Suprapubic skin (tissue), 4 donors: ENCODE results near the gene PDIA6. TPM values are rescaled to one million over a fixed set of nuclear protein-coding genes. Genes with fewer than 3 reads are reported as not detected.

Experiments
- DNase-seq, 2 donors: peaks; one replicate each; pipeline ENCODE4 v3.0.0-alpha.2; 2019; ENCODE audit warnings: low spot score in 2 of 2
- H3K27ac ChIP-seq: fragments of 200-600 bp; sonication (generic); one replicate; pipeline ENCODE4 v1.5.1; 2019
- H3K27me3 ChIP-seq: fragments of 200-600 bp; sonication (generic); one replicate; pipeline ENCODE4 v1.5.1; 2019
- H3K36me3 ChIP-seq: fragments of 200-600 bp; sonication (generic); one replicate; pipeline ENCODE4 v1.5.1; 2019
- H3K4me1 ChIP-seq: fragments of 200-600 bp; sonication (generic); one replicate; pipeline ENCODE4 v1.5.1; 2019
- H3K4me3 ChIP-seq: fragments of 200-600 bp; sonication (generic); one replicate; pipeline ENCODE4 v1.5.1; 2019; ENCODE audit warnings: mild to moderate bottlenecking
- H3K9me3 ChIP-seq: fragments of 200-600 bp; sonication (generic); one replicate; pipeline ENCODE4 v1.5.1; 2019
- CTCF ChIP-seq, 2 donors: fragments of 200-600 bp in 1 of 2; fragments of 450-650 bp in 1 of 2; sonication (generic) in 1 of 2; IDR thresholded peaks; one replicate each; pipeline ENCODE4 v1.5.1; 2016 to 2019; ENCODE audit warnings: antibody characterized with exemption in 2 of 2, mild to moderate bottlenecking in 1 of 2, moderate library complexity in 1 of 2
- EP300 ChIP-seq: sonication (generic); formaldehyde crosslinking; IDR thresholded peaks from one replicate; pipeline ENCODE4 v1.6.1; 2017; ENCODE audit warnings: antibody characterized with exemption
- POLR2A ChIP-seq, 2 donors: fragments of 450-650 bp; IDR thresholded peaks; one replicate each; pipeline ENCODE4 v1.6.1; 2017; ENCODE audit warnings: antibody characterized with exemption in 2 of 2, mild to moderate bottlenecking in 2 of 2, moderate library complexity in 2 of 2
- POLR2AphosphoS5 ChIP-seq, 3 donors: sonication (generic); formaldehyde crosslinking; IDR thresholded peaks; one replicate each; pipeline ENCODE4 v1.6.1; 2017; ENCODE audit warnings: antibody characterized with exemption in 3 of 3
- WGBS: methylation state at CpG from one replicate; pipeline ENCODE4 v1.1.5; 2018; 5-methylcytosine and 5-hydroxymethylcytosine counted together
- total RNA-seq, 4 donors: library from RNA; depleted of rRNA; stranded (reverse); fragments of >200 nt; gene quantifications; one replicate each; pipeline ENCODE4 v1.1.0, GENCODE V29; 2016

The PDIA6 gene
- total RNA-seq, 4 donors from 2014 or later, result 40.2 to 77.5 (median 63.1) TPM

GRCh38 chr2:10793816-10794215 is 18.8 kb downstream of the PDIA6 start:
- no peaks in the 10 kb centered on the region for H3K4me1 ChIP-seq
- no peak for DNase-seq
- no peaks in the 10 kb centered on the region for H3K9me3 ChIP-seq
- no peak for TF ChIP-seq POLR2A (IDR thresholded peaks at IDR 0.05)
- no peak for TF ChIP-seq EP300
- no peak for TF ChIP-seq CTCF (IDR thresholded peaks at IDR 0.05)
- TF ChIP-seq POLR2AphosphoS5 (IDR thresholded peaks at IDR 0.05), result no peak
- peaks cover 82% of the 10 kb centered on the region for H3K36me3 ChIP-seq
- H3K27me3 ChIP-seq, result no peaks in the 10 kb centered on the region
- WGBS, result 95% methylated on average over 1 of the region's 1 CpG
- no peak overlapping the region for H3K27ac ChIP-seq
- H3K4me3 ChIP-seq, result no peak overlapping the region

DNA sequence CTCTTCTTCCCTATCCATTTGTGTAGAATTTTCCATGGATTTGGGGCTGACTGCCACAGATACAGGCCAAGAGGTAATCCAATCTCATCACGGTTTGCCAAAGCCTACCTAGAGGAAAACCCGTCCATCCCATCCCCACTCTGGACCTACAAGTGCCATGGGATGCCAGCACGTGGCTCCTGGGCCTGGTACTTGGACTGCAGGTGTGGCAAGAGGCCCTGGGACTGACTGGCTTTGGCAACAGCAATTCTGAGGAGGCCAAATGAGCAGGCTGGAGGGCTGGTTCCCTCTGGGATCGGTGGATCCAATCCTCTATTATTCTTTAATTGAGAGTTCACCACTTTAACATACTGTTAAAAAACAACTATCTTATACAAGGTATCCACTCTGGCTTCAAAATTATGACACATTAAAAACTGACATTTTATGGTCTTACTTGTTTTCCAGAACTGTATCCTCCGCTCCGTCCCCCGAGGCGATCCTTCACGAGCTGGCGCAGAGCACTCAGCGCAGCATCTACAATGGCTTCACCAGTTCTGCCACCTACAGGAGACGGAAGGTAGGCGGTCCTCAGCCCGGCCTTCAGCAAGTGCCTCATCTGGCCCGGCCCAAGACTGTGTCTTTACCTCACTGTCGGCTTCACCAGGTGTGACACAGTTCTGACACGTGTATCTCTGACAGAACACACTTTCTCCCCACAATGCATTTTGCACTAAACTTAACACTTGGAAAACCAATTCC is 19.8 kb downstream of the PDIA6 start:
- Histone ChIP-seq H3K27ac (no peak overlapping the region), H3K4me3 (no peak overlapping the region), H3K4me1 (no peaks in the 10 kb centered on the region), H3K36me3 (peaks cover 89% of the 10 kb centered on the region), H3K9me3 (no peaks in the 10 kb centered on the region), H3K27me3 (no peaks in the 10 kb centered on the region)
- 87% methylated on average over 17 of the region's 17 CpGs for WGBS
- TF ChIP-seq POLR2AphosphoS5 (IDR thresholded peaks at IDR 0.05) (no peak), EP300 (no peak), POLR2A (IDR thresholded peaks at IDR 0.05) (no peak), CTCF (IDR thresholded peaks at IDR 0.05) (no peak)
- no peak for DNase-seq

- TF ChIP-seq CTCF (IDR thresholded peaks at IDR 0.05), result no peak
- no peak for TF ChIP-seq POLR2AphosphoS5 (IDR thresholded peaks at IDR 0.05)
- no peak for TF ChIP-seq POLR2A (IDR thresholded peaks at IDR 0.05)
- no peak for TF ChIP-seq EP300
- no peaks in the 10 kb centered on the region for H3K27me3 ChIP-seq
- H3K36me3 ChIP-seq, result peaks cover 92% of the 10 kb centered on the region
- no peak overlapping the region for H3K27ac ChIP-seq
- no peaks in the 10 kb centered on the region for H3K9me3 ChIP-seq
- DNase-seq, result no peak
- WGBS, result 65% methylated on average over 2 of the region's 2 CpGs
- no peak overlapping the region for H3K4me3 ChIP-seq
- H3K4me1 ChIP-seq, result no peaks in the 10 kb centered on the region
These were observed 20.5 kb downstream of the PDIA6 start for GRCh38 chr2:10792001-10792634.

GRCh38 chr2:10790228-10790973 is 22.2 kb downstream of the PDIA6 start:
- Histone ChIP-seq H3K27ac (no peak overlapping the region), H3K4me3 (no peak overlapping the region), H3K4me1 (no peaks in the 10 kb centered on the region), H3K9me3 (no peaks in the 10 kb centered on the region), H3K36me3 (peaks cover 93% of the 10 kb centered on the region), H3K27me3 (no peaks in the 10 kb centered on the region)
- TF ChIP-seq POLR2AphosphoS5 (IDR thresholded peaks at IDR 0.05), result no peak
- no peak for TF ChIP-seq POLR2A (IDR thresholded peaks at IDR 0.05)
- no peak for TF ChIP-seq CTCF (IDR thresholded peaks at IDR 0.05)
- TF ChIP-seq EP300, result no peak
- DNase-seq, result no peak
- WGBS, result 80% methylated on average over 6 of the region's 6 CpGs

DNA sequence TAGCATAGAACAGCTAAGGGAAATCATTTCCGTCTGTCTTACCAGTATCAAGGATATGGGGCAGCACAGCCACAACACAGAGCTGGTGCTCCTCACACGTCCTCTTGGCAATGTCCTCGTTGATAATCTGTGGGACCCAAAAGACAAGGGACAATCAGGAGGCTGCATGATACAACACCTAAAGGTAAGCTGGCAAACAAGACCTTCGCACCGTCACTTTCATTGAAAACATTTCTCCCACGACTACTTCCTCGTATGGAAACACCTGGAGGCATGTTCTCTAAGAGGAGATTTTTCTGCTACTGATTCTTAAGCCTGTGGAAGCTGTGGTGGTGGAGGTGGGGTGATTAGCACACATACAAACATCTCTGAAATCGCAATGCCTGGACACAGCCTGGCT is 23.7 kb downstream of the PDIA6 start:
- Histone ChIP-seq H3K4me3 (no peak overlapping the region), H3K9me3 (no peaks in the 10 kb centered on the region), H3K27me3 (no peaks in the 10 kb centered on the region), H3K27ac (no peak overlapping the region), H3K4me1 (no peaks in the 10 kb centered on the region), H3K36me3 (peaks cover 96% of the 10 kb centered on the region)
- DNase-seq, result no peak
- no peak for TF ChIP-seq POLR2AphosphoS5 (IDR thresholded peaks at IDR 0.05)
- no peak for TF ChIP-seq CTCF (IDR thresholded peaks at IDR 0.05)
- TF ChIP-seq POLR2A (IDR thresholded peaks at IDR 0.05), result no peak
- no peak for TF ChIP-seq EP300
- WGBS, result 85% methylated on average over 8 of the region's 8 CpGs
